ENCODE results near the gene RCSD1. TPM values are rescaled to one million over a fixed set of nuclear protein-coding genes. Genes with fewer than 3 reads are reported as not detected.

The RCSD1 gene
- total and polyA plus RNA-seq, 2 of the 4 experiments (the other 2 are of a cell fraction): 0.03 TPM; not detected in 1

- no peak overlapping the region for H2AK9ac ChIP-seq (replicated peaks; ENCODE audit: low read depth, low read length, poor library complexity)
- no TSS peak for BruUV-seq (replicated peaks)
- no peak overlapping the region for H2BK20ac ChIP-seq (ENCODE audit: low read depth, low read length)
- H4K8ac ChIP-seq (ENCODE audit: low read depth in 2 of 2, low read length in 2 of 2): no peak overlapping the region
- no peak overlapping the region for H4K5ac ChIP-seq (ENCODE audit: low read depth, low read length)
- no peak overlapping the region for H3K18ac ChIP-seq (ENCODE audit: low read depth, low read length)
- no peak overlapping the region for H2BK120ac ChIP-seq (ENCODE audit: low read depth, low read length)
- DNase-seq (no peak), ATAC-seq (ENCODE audit: low read depth) (no peak)
- H3K79me1 ChIP-seq (ENCODE audit: low read depth in 1 of 2, low read length in 2 of 2): no peaks in the 10 kb centered on the region
- H2AFZ ChIP-seq (replicated peaks; ENCODE audit: low read length, poor library complexity): no peak overlapping the region
- H2AK5ac ChIP-seq (ENCODE audit: low read depth, low read length): no peak overlapping the region
- H4K20me1 ChIP-seq (ENCODE audit: insufficient read depth, low read length): no peaks in the 10 kb centered on the region
- no CpG with 5 or more reads among the region's 2 CpGs for WGBS, 2 experiments (ENCODE audit: extremely low coverage in 2 of 2, insufficient read length in 1 of 2)
- no peak overlapping the region for H3K27ac ChIP-seq (ENCODE audit: insufficient read depth, low read length)
- no peaks in the 10 kb centered on the region for H3K9me1 ChIP-seq (ENCODE audit: insufficient read depth, low read length)
- no peaks in the 10 kb centered on the region for H3K9me3 ChIP-seq (ENCODE audit: control insufficient read depth, insufficient read depth, low read length)
- no peak overlapping the region for H3K4me3 ChIP-seq (ENCODE audit: insufficient read depth, low read depth, low read length)
- no peak overlapping the region for H3K23ac ChIP-seq (ENCODE audit: low read depth, low read length)
- no peak overlapping the region for H4K91ac ChIP-seq (ENCODE audit: insufficient read depth, low read depth, low read length)
- no peaks in the 10 kb centered on the region for H3K4me1 ChIP-seq (ENCODE audit: control insufficient read depth, insufficient read depth, low read length)
- no peak overlapping the region for H2BK15ac ChIP-seq (ENCODE audit: low read depth, low read length)
- H3K56ac ChIP-seq (ENCODE audit: extremely low read depth, insufficient read depth, low read length): no peak overlapping the region
- CTCF ChIA-PET: interaction anchor here (0.6 kb wide), 1 partner anchor 62 kb away, joined by 3 read pairs; no protein-coding TSS in a partner anchor
- dilution Hi-C loops (cut with HindIII; ENCODE audit: low sequenced_read_pairs, unreplicated experiment) (no loop called here), in situ Hi-C loops (cut with MboI; ENCODE audit: low sequenced_read_pairs) (no loop called here), intact Hi-C loops (cut with micrococcal nuclease) (no loop called here)
- H3K27me3 ChIP-seq (ENCODE audit: control insufficient read depth, insufficient read depth, low read length): peaks cover 4% of the 10 kb centered on the region
- no peaks in the 10 kb centered on the region for H3K36me3 ChIP-seq (ENCODE audit: control insufficient read depth, insufficient read depth, low read length)
- POLR2A ChIA-PET (ENCODE audit: unreplicated experiment): no interaction called here
- no peak overlapping the region for H2BK5ac ChIP-seq (ENCODE audit: low read depth, low read length, poor library complexity, severe bottlenecking)
- no peak overlapping the region for H3K14ac ChIP-seq (replicated peaks; ENCODE audit: low read depth, low read length)
- no peak for TF ChIP-seq RCOR1 (IDR thresholded peaks at IDR 0.05; ENCODE audit: insufficient replicate concordance, low read length)
- no peak overlapping the region for H3K4me2 ChIP-seq (ENCODE audit: low read depth, low read length)
- H3K9ac ChIP-seq (ENCODE audit: low read depth, low read length): no peak overlapping the region
- H3K4ac ChIP-seq (ENCODE audit: low read depth, low read length): no peak overlapping the region
These were observed 41.7 kb upstream of the RCSD1 start for GRCh38 chr1:167588361-167588760.

All from IMR-90 (cell line).